PC-3 (cell line): ENCODE results near the gene DGCR6L.

Experiments
- EZH2 ChIP-seq: fragments of 300-600 bp; sonication (generic); IDR thresholded peaks from one replicate; pipeline ENCODE4 v1.6.1; 2017; ENCODE audit warnings: antibody characterized with exemption, mild to moderate bottlenecking, low read length; ENCODE audit not compliant: unreplicated experiment
- TF ChIP-seq, protein P1 (sequence below): fragments of 300-600 bp; sonication (generic); conservative IDR thresholded peaks from 2 replicates; pipeline ENCODE4 v1.5.1; 2017; ENCODE audit warnings: antibody characterized with exemption, low read depth, mild to moderate bottlenecking, low read length

DNA sequence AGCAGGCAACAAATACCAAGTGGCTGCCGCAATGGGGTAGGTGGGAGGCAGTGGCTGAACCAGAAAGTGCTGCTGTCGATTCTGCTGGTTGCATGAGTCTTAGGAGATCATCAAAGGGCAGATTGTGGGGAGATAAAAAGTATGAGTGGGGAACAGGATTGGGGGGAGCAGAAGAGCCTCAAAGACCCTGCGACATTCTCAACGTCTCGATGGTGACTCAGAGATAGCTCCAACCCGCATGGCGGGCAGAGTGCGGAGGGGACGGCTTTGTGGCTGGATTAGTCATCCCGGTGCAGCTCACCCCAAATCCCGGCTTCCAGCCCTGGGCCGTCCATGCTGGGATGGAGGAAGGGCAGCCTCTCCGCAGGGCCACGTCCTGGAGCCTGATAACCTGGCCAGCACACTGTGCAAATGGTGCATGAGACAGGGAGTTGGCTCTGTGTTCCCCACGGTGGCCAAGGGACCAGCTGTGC lies 40.2 kb downstream of the DGCR6L start:
- TF ChIP-seq, protein P1, sequence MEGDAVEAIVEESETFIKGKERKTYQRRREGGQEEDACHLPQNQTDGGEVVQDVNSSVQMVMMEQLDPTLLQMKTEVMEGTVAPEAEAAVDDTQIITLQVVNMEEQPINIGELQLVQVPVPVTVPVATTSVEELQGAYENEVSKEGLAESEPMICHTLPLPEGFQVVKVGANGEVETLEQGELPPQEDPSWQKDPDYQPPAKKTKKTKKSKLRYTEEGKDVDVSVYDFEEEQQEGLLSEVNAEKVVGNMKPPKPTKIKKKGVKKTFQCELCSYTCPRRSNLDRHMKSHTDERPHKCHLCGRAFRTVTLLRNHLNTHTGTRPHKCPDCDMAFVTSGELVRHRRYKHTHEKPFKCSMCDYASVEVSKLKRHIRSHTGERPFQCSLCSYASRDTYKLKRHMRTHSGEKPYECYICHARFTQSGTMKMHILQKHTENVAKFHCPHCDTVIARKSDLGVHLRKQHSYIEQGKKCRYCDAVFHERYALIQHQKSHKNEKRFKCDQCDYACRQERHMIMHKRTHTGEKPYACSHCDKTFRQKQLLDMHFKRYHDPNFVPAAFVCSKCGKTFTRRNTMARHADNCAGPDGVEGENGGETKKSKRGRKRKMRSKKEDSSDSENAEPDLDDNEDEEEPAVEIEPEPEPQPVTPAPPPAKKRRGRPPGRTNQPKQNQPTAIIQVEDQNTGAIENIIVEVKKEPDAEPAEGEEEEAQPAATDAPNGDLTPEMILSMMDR: no peak
- no peak for TF ChIP-seq EZH2
